Myocyte (in vitro differentiated cells): ENCODE results near the gene AMOT. TPM values are rescaled to one million over a fixed set of nuclear protein-coding genes. Genes with fewer than 3 reads are reported as not detected.
"Not testable (repeated sequence)": the region's sequence is repeated elsewhere in the genome, so short reads cannot be mapped to it uniquely, and the experiment has no call there.

ENCODE experiments used
- DNase-seq: peaks from one replicate; pipeline ENCODE4 v3.0.0-alpha.2; 2012; ENCODE audit warnings: low read depth
- polyA plus RNA-seq: library from polyadenylated mRNA; unstranded; fragments of >200 nt; gene quantifications from one replicate; pipeline ENCODE4 v1.2.1, GENCODE V29; 2012; ENCODE audit warnings: missing spikeins
- total RNA-seq: library from RNA; depleted of rRNA; stranded (reverse); fragments of >200 nt; gene quantifications from 2 replicates; pipeline ENCODE4 v1.2.3, GENCODE V29; 2014

The AMOT gene, protein sequence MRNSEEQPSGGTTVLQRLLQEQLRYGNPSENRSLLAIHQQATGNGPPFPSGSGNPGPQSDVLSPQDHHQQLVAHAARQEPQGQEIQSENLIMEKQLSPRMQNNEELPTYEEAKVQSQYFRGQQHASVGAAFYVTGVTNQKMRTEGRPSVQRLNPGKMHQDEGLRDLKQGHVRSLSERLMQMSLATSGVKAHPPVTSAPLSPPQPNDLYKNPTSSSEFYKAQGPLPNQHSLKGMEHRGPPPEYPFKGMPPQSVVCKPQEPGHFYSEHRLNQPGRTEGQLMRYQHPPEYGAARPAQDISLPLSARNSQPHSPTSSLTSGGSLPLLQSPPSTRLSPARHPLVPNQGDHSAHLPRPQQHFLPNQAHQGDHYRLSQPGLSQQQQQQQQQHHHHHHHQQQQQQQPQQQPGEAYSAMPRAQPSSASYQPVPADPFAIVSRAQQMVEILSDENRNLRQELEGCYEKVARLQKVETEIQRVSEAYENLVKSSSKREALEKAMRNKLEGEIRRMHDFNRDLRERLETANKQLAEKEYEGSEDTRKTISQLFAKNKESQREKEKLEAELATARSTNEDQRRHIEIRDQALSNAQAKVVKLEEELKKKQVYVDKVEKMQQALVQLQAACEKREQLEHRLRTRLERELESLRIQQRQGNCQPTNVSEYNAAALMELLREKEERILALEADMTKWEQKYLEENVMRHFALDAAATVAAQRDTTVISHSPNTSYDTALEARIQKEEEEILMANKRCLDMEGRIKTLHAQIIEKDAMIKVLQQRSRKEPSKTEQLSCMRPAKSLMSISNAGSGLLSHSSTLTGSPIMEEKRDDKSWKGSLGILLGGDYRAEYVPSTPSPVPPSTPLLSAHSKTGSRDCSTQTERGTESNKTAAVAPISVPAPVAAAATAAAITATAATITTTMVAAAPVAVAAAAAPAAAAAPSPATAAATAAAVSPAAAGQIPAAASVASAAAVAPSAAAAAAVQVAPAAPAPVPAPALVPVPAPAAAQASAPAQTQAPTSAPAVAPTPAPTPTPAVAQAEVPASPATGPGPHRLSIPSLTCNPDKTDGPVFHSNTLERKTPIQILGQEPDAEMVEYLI
- total RNA-seq: 0.57 and 3.1 TPM in 2 replicates
- polyA plus RNA-seq: 1.1 TPM

DNA sequence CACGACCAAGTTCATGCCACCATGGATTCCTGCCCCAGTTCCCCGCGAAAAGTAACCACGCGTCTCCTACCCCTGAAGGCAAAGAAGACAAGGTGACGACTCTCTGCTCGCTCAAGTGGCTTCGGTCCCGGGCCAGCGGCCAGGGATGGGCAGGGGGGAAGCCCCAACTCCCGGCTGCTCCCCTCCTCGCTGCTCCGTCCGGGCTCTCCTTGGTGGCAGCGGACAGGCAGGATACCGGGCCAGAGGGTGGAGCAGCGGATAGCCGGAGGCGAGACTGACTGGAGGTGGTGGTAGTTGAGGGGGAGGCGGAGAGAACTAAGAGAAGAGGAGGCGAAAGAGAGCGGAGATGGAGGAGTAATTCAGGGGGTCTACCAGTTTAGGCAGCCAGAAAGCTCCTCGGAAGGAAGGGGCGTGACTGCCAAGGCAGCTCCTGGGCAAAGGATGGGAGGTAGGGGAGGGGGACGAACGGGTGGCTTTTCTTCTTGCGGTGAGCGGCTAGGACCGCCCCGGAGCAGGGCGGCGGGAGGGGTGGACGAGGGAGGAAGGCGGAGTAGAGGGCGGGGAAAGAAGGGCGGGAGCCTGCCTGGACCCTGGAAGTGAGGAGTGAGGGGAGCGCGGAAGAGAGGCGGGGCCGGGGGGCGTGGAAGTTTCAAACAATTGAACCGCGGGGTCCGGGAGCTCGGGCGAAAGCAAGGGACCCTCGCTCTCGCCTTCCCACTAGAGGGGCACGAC lies at the start of gene AMOT:
TSS of gene AMOT (minus strand) at position 450 of the 732 bp plus-strand sequence. CDS start 17,705 bp downstream, outside the sequence.
- DNase-seq: peak; percentile 31

DNA sequence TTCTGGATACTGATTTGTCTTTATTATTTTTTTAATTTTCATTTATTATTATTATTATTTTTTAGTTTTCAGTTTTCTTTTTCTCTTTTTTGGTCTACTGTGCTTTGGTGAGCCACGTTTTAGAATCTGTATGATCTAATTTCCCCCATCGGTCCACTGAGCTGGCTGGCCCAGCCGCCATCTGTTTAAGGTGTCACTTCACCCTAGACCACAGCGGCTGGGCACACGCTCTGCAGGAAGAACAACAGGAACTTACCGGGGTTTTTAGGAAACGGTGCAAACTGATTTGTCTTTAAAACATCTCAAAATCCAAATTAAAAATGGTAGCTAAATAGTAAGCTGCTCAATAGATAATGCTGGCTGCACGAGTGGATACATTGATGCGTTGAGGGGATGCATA lies 48.8 kb upstream of the AMOT start:
- DNase-seq: no peak

DNA sequence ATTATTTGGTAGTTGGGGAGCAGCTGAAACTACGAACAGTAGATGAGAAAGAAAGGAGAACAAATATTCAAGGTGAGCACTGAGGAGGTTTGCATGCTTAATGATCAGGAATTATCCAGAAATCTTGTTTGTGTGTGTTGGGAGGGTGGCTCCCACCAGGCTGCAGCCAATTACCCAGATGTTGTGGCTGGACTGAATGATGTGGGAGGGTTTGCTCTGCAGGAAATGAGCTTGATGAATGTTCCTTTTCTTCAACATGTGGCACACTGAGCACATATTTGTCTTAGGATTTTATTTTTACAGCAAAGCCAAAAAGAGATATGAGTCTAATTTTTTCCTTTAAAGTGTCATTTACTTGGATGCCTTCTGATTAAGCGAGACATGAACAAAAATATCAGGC lies 48.3 kb upstream of the AMOT start:
- no peak for DNase-seq

DNA sequence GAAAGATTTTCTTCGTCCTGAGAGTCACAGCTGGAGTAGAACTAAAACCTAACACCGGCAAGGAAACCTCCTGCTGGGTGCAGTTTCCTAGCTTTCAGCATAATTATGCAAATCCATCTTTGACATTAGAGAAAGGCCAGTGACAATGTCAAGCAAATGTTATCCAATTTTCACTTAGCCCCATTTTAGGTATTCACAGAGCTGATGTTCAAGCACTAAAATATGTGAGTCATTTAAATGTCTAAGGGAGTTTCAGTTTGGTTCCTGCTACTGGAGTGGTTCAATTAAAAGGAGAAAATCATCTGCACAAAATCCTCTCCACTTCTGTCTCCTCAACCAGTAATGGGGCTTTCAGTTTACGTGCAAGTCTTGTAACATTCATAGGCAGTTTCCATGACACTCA lies 37.1 kb upstream of the AMOT start:
- DNase-seq: no peak

DNA sequence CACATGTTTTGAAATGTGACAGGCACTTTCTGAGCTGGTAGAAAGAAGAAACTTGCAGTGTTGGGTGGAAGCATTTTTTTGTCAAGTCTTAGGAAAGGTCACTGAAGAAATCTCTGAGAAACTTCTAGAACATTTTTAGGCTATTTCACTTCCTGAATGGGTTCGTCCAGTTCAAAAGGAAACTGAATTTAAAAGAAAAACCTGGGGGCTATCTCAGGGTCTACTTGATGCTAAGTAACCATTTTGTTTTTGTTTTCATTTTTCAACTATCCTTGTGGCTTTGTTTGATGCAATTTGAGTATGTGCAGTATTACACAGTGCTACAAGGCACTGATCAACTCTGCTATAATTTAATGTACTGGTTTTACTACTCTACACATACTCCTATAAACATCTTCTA lies 34.0 kb upstream of the AMOT start:
- no peak for DNase-seq

DNA sequence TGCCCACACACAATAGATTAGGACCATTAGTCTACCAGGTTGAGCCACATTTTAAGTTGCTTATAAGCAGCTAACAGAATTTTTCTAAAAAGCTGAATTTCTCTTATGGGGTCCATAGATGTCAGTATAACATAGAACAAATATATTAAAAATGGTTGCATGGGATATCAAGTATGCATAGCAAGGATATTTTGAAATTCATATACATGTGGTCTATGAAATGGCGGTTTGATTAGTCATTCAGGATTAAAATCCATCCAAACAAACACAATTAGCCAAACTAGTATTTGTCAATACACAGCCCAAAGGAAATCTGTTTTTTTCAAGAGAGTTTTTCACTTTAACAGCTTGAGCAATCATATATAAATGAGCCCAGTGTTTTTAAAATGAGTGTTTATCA lies 33.5 kb upstream of the AMOT start:
- DNase-seq: no peak

DNA sequence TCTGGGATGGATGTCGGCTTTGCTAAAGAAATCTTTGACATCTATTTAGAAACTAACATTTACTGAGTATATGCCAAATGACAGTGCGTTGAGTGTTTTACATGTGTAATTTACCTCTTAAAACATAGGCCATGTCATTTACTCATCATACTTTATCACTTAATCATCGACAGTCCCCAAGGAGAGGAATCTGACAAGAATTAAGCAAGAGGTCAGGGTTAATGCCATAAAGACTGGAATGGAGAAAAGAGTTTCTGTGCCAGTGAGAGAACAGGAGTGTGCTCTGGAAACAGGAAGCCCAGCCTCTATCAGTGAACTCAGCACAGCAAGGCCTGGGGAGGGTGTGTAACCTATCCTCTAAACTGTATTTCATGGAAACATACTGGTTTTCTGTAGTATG lies 28.0 kb upstream of the AMOT start:
- DNase-seq: no peak

DNA sequence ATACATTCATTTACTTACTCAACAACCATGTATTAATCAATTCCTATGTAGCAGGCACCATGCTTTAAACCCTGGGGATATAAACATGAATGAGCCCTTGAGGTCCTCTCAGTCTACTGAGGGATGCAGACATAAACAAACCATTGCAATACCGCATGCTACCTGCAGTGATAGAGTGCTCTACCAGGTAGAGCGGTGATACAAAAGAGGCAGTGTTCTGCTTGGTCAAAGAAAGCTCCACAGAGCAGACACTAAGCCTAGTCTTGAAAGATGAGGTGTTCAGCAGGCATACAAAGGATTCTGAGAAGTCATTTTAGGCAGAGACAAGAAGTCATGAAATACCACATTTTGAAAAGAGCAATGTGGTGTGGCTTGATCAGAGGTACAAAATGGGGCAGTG lies 26.9 kb upstream of the AMOT start:
- DNase-seq: no peak

DNA sequence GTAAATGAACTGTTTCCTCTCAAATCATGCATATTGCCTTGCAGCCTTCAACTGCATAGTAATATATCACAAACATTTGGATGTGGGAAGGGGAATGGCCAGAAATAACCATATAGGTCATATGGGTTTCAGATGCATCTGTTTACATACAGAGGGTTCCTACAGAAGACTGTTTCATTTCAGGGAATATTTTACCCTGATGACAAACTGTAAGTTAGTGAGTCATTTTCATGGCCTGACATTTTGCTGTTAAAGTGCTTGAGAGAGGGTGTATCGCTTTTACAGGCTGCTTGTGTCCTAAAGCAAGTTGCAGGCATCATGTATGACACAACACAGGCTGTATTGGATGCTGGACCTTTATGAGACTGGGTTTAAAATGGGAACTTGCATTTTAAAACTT lies 25.5 kb upstream of the AMOT start:
- DNase-seq: no peak

DNA sequence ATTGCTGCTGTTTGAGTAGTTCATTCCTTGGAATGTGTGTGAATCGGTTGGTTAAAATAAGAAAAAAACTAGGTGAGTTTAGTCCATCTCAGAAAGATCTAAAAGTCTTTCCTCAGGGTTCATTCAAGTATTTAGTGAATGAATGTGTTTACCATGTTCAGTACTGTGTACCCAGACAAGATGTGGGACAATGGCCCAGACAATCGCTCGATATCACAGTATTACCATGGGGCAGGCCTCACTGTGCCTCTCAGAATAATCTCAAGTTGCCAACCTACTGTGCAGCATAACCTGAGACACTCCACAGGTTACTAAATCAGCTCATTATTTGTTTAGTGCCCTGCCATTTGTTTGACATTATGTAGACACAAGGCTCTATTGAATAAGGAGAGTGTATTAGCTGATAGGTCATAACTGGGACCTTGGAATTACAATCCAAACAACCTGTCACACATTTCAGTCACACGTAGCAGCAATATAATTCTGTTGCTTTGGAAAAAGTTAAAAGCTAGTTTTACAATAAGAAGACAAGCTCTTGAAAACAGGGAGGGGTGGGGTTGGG lies 24.9 kb upstream of the AMOT start:
- DNase-seq: no peak

DNA sequence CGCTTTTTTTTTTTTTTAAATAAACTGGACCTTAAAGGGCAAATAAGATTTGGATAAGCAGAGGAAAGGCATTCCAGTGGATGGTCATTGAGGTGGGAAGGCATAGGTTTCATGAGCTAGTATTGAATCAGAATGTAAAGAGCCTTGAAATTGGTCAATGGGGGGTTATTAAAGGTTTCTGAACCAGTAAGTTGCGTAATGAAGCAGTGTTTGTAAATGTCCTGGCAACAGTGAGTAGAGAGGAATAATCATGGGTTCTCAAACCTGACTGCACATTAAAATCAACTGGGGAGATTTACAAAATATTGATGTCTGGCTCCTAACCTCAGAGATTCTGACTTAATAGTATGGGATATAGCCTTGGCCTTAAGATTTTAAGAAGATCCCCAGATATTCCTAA lies 23.2 kb upstream of the AMOT start:
- no peak for DNase-seq

DNA sequence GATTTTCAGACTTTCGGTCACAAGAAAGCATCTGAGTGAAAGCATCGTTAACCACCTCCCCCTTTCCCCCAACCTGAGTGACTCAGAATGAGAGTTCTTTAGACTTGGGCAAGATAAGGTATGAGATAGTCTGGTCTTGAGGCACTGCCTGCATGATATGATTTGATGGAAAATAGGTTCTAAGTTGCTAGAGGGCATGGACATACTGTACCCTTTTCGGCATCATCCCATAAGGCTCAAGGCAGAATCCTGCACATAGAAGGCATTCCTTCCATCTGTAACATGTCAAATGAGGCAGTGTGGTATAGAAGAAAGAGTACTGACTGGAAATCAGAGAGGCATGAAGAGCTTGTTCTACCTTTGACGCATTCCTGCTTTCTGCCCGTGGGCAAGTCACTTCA lies 16.8 kb upstream of the AMOT start:
- DNase-seq: no peak

DNA sequence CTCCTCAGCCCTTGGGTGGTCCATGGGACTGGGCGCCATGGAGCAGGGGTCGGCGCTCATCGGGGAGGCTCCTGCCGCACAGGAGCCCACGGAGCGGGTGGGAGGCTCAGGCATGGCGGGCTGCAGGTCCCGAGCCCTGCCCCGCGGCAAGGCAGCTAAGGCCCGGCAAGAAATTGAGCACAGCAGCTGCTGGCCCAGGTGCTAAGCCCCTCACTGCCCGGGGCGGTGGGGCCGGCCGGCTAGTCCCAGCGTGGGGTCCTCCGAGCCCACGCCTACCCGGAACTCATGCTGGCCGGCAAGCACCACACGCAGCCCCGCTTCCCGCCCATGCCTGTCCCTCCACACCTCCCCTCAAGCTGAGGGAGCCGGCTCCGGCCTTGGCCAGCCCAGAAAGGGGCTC lies 14.3 kb upstream of the AMOT start:
- not testable (repeated sequence) for DNase-seq

DNA sequence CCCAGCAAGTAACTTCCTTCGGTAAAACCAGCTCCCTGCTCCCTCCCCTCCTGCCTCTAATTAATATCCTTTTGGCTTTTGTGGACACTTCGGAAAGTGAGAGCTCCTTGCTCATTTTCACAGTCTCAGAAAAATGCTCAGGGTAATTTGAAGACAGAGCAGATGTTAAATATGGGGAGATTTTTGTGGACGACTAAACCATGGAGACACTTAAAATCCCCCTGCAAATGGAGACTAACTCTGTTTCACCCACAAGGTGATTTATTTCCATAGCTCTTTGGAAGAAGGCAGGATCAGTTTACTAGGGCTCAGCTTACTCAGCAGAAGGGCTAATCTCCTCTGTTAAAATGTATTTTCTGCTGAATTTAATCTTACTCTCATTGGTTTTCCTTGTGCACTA lies 12.2 kb upstream of the AMOT start:
- no peak for DNase-seq

DNA sequence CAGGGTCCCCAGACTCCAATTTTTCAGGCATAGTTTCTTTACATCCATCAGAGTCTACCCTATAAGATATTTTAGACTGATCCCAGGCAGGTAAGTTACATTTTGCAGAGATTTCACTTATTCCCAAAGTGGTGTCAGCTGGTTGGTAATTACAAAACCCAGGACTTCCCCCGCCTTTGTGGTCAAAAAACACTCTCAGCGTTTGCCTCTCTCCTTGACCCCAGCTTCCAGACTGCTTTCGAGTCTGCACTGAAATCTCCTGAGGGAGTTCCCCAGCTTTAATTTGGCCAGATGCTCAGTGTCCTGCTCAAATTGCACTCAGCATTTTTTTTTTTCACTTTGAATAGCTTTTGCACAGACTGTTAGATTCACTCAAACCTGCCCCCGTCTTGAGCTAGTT lies 11.2 kb upstream of the AMOT start:
- peak; percentile 0 for DNase-seq

DNA sequence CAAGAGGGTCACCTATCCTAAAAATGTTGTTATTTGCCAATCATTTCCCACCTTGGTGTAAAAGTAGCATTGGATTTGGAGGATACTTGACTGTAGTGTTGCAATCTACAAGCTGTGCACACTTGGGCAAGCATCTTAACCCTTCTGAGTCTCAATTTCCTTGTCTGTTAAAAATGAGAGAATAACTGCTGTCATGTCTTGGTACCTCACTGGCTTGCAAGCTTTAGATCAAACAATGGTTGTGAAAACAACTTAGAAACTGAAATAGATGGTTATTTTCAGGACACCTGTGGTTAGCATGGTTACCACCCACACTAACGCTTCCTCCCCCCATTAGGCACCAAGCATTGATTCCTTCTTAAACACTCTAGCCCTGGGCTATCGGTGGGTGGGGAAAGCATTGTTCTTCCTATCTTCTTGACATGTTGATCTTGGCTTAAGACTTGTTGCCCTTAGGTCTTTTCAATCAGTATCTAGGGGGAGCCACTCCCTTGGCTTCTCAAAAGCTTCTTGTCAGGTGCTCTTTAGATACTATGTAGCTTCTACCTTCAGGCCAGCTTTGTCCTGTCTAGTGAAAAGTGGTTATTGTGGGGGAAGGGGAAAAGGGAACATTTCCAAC lies 10.6 kb upstream of the AMOT start:
- no peak for DNase-seq

DNA sequence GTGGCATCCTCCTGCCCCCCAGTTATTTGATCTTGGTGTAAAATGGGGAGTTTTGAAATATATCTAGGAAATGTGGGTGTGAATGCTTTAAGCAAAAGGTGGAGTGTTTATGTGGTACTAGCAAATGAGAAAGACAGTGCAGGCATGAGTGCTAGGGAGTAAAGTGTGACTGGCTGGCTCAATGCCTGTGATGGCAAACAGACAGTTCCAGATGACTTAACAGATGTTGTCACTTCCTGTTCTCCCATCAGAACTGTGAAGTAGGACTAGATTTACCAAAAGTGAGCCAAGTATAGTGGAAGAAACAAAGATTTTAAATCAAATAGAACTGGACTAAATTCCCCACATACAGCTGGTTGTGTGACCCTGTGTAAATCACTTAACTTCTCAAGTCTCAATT lies 8.4 kb upstream of the AMOT start:
- no peak for DNase-seq

DNA sequence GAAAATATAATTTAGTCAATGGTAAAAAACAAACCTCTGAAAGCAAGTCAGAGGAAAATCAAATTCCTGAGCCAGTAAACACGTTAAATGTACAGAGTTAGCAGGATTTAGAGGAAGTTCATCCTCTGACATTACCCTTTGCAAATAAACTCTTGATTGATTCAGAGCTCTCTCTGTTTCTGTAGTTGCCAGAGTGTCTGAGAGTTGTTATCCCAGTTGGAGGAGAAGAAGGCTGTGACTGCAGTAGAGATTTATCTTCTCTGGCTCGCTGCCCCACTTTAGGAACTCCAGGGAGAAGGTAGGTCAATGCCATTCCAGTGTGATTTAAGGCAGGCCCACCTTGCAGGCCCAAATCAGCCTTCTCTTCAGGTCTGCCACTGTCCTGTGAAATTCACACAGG lies 6.2 kb upstream of the AMOT start:
- no peak for DNase-seq

DNA sequence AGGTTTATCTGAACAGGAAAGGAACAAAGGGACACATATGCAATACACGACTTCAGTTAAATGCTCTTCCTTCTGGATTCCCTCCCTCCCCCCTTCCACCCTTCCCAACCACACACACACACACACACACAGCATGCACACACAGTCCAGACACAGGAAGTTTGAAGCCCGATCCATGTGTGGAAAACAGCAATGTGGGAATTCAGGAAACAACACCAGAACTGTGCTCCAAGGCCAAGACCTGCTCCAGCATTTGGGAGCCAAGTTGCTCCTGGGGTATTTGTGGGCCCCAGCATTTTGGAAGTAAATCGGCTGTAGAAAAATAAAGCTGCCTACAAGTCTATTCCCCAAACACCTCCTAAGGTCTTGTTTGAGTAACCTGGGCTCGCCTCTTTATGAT lies 5.6 kb upstream of the AMOT start:
- DNase-seq: no peak

DNA sequence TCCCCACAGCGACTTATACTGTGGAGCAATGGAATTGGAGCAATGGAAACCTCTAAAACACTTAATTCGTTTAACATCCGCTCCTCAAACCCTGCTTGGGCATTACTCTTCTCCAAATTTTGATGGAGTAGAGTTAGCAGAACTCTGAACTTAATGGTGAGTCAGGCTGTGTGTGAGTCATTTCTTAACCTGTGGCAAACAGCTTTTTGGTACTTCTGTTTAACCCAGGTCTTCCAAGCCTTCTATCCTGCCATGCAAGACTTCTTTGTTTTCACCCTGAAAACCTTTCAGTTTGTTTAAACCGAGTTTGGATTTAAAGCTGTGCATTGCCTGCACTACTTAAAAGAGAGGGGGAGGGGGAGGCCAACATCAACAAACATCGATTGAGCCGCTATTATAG lies 3.6 kb upstream of the AMOT start:
- DNase-seq: no peak

DNA sequence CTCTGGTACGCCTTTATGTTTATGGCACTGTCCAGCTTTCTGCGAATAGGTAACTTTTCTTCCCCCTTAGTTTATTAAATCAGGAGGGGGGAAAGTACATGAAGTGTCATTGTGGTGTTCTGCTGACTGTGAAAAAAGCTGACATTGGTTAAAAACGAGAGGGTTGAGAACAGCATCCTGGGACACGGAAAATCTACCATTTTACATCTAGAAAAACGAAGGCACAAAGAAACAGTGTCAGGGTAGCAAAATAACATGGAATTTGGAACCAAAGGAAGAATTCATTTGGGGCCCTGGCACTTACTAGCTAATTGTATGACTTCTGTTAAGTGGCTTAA lies 1.2 kb upstream of the AMOT start:
- no peak for DNase-seq
